HG03571 (cell line): Measurements from ENCODE around the gene SRP68.

ENCODE experiments used
- ATAC-seq: cut with Tn5 transposase; IDR thresholded peaks from one replicate; pipeline ENCODE4 v1.9.1; 2021; ENCODE audit not compliant: unreplicated experiment

Gene SRP68

GRCh38 chr17:76019833-76020467 lies 52.4 kb downstream of the SRP68 start:
- ATAC-seq = no peak

GRCh38 chr17:76018801-76019200 lies 53.5 kb downstream of the SRP68 start:
- ATAC-seq = no peak

DNA sequence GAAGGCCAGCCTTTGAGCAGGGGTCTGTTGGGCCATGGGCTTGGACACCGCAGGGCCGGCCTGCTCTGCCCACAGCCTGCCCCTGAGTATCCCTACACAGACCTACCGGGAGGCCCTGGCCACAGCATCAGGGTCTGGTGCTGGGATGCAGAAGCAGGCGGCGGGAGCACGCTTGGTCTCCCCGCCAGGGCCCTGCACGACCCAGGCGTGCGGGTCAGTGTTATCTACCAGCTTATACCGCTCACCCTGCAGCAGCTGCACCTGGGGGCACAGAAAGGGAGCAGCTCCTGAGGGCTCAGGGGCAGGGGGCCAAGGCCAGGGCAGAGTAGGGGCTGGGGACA lies 54.0 kb downstream of the SRP68 start:
- no peak for ATAC-seq

- ATAC-seq = no peak
Observed at GRCh38 chr17:76017481-76018339, 54.6 kb downstream of the SRP68 start.

DNA sequence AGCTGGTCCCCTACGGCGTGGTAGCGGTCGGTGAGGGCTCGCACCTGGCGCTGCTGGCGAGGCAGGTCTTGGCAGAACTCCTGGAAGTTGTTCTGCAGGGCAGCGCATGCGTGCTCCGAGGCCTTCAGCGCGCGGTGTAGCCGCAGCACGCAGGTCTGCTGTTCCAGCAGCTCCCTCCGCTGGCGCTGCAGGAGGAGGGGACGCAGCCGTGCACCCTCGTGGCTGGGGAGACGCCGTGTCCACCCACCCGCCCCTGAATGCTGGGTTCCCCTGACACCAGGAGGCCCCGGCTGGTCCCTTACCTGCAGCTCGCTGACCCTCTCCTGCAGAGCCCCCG lies 57.4 kb downstream of the SRP68 start:
- no peak for ATAC-seq

- ATAC-seq = no peak
Observed at GRCh38 chr17:76014100-76014924, 58.0 kb downstream of the SRP68 start.

DNA sequence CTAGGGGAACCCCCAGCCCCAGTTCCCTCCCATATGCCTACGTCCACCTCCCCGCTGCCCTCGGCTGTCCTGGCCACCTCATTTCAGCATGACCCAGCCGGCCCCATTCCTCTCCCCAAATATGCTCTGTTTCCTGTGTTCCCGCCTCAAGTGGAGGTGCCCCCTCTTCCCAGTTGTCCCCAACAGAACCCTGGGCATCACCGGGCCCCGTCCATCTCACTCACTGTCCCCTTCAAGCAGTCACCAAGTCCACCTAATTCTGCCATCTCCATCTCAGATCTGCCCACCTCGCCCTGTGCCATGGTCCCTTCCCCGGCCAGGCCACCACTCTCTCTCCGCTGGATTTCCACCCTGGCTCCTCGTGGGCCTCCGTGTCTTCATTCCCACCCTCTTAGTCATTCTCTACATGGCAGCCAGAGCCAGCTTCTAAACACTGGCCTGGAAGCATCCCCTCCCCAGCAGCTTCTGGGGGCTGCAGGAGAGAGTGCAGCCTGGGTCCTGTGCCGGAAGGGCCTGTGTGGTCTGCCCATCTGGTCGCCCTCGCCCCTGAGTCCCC lies 58.9 kb downstream of the SRP68 start:
- no peak for ATAC-seq

- ATAC-seq = no peak
Observed at GRCh38 chr17:76011951-76012350, 60.4 kb downstream of the SRP68 start.

- ATAC-seq = no peak
Observed at GRCh38 chr17:76009969-76010661, 62.2 kb downstream of the SRP68 start.

GRCh38 chr17:76009447-76009846 lies 62.9 kb downstream of the SRP68 start:
- no peak for ATAC-seq

GRCh38 chr17:76008630-76009425 lies 63.5 kb downstream of the SRP68 start:
- ATAC-seq = no peak

DNA sequence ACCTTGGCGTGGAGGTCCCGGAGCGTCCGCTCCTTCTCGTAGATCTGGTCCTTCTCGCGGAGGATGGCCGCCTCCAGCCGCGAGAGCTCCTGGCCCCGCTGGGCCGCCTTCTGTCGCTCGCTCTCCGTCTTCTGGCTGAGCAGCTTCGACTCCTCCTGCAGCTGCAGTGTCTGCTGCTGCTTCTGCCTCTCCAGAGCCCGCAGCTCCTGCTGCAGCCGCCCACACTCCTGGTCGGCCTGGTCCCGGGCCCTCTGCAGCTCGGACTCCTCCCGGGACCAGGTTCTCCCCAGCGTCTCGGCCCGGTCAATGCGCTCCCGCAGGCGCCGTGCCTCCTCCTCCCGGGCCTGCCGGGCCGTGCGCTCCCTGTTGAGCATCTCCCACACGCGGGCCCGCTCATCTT lies 64.1 kb downstream of the SRP68 start:
- ATAC-seq = no peak

DNA sequence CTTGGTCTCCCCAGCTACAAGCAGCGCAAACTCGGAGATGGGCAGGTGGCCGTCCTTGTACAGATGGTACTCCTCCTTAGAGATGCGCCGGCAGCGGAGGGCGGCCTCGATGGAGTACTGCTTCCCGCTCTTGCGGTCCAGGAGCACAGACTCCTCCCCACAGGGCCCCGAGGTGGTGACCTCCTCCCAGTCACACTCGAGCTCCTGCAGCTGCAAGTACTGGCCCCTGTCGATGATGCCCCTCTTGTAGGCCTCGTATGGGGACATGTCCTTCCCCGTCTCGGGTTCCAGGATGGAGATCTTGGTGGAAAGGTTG lies 64.5 kb downstream of the SRP68 start:
- ATAC-seq = no peak

DNA sequence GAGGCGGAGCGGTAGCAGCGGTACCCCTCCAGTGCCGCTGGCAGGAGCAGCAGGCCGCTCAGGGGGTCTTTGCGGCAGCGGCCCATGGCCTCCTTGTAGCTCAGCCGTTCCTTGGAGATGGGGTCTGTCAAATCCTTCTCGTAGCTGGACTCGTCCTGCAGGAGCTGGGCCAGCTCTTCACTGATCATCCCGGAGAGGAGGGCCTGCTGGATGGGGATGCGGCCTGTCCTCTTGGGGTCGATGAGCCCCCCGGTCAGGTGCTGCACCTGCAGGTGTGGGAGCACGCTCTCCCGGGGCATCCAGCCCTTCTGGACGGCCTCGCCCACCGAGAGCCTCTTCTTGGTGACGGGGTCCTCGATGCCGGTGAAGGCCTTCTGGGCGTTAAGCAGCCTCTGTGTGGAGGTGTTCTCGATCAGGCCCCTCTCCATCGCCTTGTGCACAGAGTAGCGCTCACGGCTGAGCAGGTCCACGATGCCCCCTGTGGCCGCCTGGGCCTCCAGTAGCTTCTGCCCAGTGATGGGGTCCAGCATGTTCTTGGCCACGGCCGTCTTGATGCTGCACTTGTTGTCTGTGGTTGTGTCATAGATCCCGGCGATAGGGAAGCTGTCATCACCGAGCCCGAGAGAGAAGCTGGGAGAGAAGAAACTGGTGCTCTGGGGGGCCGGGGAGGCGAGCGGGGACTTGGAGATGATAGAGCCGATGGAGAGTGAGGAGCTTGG lies 65.0 kb downstream of the SRP68 start:
- no peak for ATAC-seq

DNA sequence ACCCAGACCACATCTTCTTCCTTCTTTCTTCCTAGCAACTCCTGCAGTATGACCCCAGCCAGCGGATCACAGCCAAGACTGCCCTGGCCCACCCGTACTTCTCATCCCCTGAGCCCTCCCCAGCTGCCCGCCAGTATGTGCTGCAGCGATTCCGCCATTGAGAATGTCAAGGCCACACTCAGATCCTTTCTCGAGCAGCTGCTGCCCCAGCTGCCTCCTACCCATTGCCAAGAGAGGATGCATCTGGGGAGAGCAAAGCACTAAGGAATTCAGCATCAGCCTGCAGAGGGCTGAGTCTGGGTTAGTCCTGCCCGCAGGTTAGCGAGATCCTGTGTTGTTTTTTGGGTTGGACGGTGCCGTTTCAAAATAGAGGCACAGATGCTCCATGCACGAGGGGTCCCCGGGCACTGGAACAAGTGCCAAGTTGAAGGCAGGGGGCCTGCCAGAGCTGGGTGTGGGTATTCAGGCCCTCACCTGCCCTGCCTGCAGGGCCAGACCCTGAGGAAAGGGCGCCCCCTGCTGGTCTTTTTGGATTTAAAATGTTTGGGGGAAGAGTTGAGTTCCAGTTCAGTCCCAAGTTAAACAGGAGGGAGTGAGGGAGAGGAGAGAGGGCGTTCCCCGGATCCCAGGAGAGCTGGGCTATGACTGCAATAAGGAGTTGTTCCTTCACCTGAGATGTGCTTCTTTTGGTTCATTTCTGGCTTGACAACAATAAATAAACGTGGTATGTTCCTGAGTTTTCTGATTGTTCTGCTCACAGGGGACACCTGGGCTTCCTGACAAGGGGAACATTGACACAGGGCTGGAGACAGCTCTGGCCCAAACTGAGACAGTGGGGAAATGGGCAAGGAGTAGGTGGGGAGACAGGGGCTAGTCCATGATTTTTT lies 66.8 kb downstream of the SRP68 start:
- ATAC-seq = no peak

- ATAC-seq = no peak
Observed at GRCh38 chr17:76004750-76005262, 67.5 kb downstream of the SRP68 start.

- no peak for ATAC-seq
Observed at GRCh38 chr17:76003915-76004314, 68.4 kb downstream of the SRP68 start.

- ATAC-seq = no peak
Observed at GRCh38 chr17:76002100-76002499, 70.2 kb downstream of the SRP68 start.
